Colonic mucosa (tissue), 4 donors: ENCODE data around the gene SLC2A2. TPM values are rescaled to one million over a fixed set of nuclear protein-coding genes. Genes with fewer than 3 reads are reported as not detected.

Source experiments
- DNase-seq: peaks from one replicate; pipeline ENCODE4 v3.0.0-alpha.2; 2020
- H3K27ac ChIP-seq: fragments of 200-600 bp; one replicate; pipeline ENCODE4 v1.8.0; 2021
- H3K27me3 ChIP-seq: fragments of 200-600 bp; one replicate; pipeline ENCODE4 v1.8.0; 2021
- H3K36me3 ChIP-seq: fragments of 200-600 bp; one replicate; pipeline ENCODE4 v1.8.0; 2021
- H3K4me1 ChIP-seq: fragments of 200-600 bp; one replicate; pipeline ENCODE4 v1.8.0; 2021; ENCODE audit warnings: mild to moderate bottlenecking
- H3K4me3 ChIP-seq: fragments of 200-600 bp; one replicate; pipeline ENCODE4 v1.8.0; 2021
- H3K9ac ChIP-seq, 2 donors: one replicate each; pipeline ENCODE4 v1.7.0; 2013; ENCODE audit warnings: control low read depth in 2 of 2, low read depth in 2 of 2, low read length in 2 of 2
- H3K9me3 ChIP-seq: fragments of 200-600 bp; one replicate; pipeline ENCODE4 v1.8.0; 2021
- CTCF ChIP-seq: fragments of 200-600 bp; IDR thresholded peaks from one replicate; pipeline ENCODE4 v1.8.0; 2022; ENCODE audit warnings: antibody characterized with exemption, mild to moderate bottlenecking
- intact Hi-C: fragments of 100-400 bp; cut with DNase I; formaldehyde crosslinking; loops from one replicate; pipeline ENCODE4 v1.14.1; 2022
- total RNA-seq, 2 donors: library from RNA; stranded (reverse); fragmentation: NEBNext Ultra II Directional in 1 of 2; extraction: Animal tissue kit (Norgen Biotek cat#: 25700) in 1 of 2; gene quantifications; one replicate each; pipeline ENCODE4 v1.2.1, GENCODE V29; 2021
- donor health status: healthy.
- donor health status: DM: no; HTN: no; CAD: no.
- donor health status: DM: no; HTN: no; CAD: no.

Gene SLC2A2
- total RNA-seq, 2 donors from 2014 or later: 0.08 to 0.27 TPM

GRCh38 chr3:171057072-171057471, 30.6 kb upstream of the SLC2A2 start:
- Histone ChIP-seq H3K27me3 (no peaks in the 10 kb centered on the region), H3K9ac (no peak overlapping the region), H3K4me3 (no peak overlapping the region), H3K36me3 (no peaks in the 10 kb centered on the region), H3K27ac (no peak overlapping the region), H3K9me3 (no peaks in the 10 kb centered on the region), H3K4me1 (no peaks in the 10 kb centered on the region)
- TF ChIP-seq CTCF: no peak
- no peak for DNase-seq
- intact Hi-C loops: no loop called here

GRCh38 chr3:171056528-171056927, 30.0 kb upstream of the SLC2A2 start:
- H3K4me3 ChIP-seq: no peak overlapping the region
- DNase-seq: no peak
- H3K27me3 ChIP-seq: no peaks in the 10 kb centered on the region
- intact Hi-C loops: no loop called here
- no peaks in the 10 kb centered on the region for H3K4me1 ChIP-seq
- no peak overlapping the region for H3K27ac ChIP-seq
- no peaks in the 10 kb centered on the region for H3K36me3 ChIP-seq
- H3K9ac ChIP-seq: no peak overlapping the region
- TF ChIP-seq CTCF: no peak
- no peaks in the 10 kb centered on the region for H3K9me3 ChIP-seq

- no peak overlapping the region for H3K9ac ChIP-seq
- no peak for DNase-seq
- no peaks in the 10 kb centered on the region for H3K36me3 ChIP-seq
- no peaks in the 10 kb centered on the region for H3K27me3 ChIP-seq
- no peak overlapping the region for H3K4me3 ChIP-seq
- no peak for TF ChIP-seq CTCF
- H3K4me1 ChIP-seq: no peaks in the 10 kb centered on the region
- H3K27ac ChIP-seq: no peak overlapping the region
- intact Hi-C loops: no loop called here
- H3K9me3 ChIP-seq: no peaks in the 10 kb centered on the region
These were observed 29.0 kb upstream of the SLC2A2 start for GRCh38 chr3:171055336-171056178.

GRCh38 chr3:171054921-171055320, 28.4 kb upstream of the SLC2A2 start:
- H3K9ac ChIP-seq: no peak overlapping the region
- no peaks in the 10 kb centered on the region for H3K36me3 ChIP-seq
- H3K4me1 ChIP-seq: no peaks in the 10 kb centered on the region
- no peak overlapping the region for H3K27ac ChIP-seq
- DNase-seq: no peak
- H3K27me3 ChIP-seq: no peaks in the 10 kb centered on the region
- H3K4me3 ChIP-seq: no peak overlapping the region
- TF ChIP-seq CTCF: no peak
- no peaks in the 10 kb centered on the region for H3K9me3 ChIP-seq
- intact Hi-C loops: loop anchor here (5.0 kb wide), 1 partner anchor 512 kb away; no protein-coding TSS in a partner anchor

- intact Hi-C loops: loop anchor here (5.0 kb wide), 1 partner anchor 513 kb away; no protein-coding TSS in a partner anchor
- no peak overlapping the region for H3K4me3 ChIP-seq
These were observed 27.7 kb upstream of the SLC2A2 start for GRCh38 chr3:171054231-171054630.

More at GRCh38 chr3:171054231-171054630, 27.7 kb upstream of the SLC2A2 start:
- Histone ChIP-seq H3K4me1 (no peaks in the 10 kb centered on the region), H3K9me3 (no peaks in the 10 kb centered on the region), H3K36me3 (no peaks in the 10 kb centered on the region), H3K27ac (no peak overlapping the region), H3K27me3 (no peaks in the 10 kb centered on the region), H3K9ac (no peak overlapping the region)
- no peak for TF ChIP-seq CTCF
- DNase-seq: no peak
